22Rv1 (cell line): ENCODE data around the gene PLA1A.

Experiments used
- H3K27ac ChIP-seq: fragments of 450-650 bp; 2 replicates; pipeline ENCODE4 v1.5.1; 2017
- ZFX ChIP-seq: fragments of 450-650 bp; IDR thresholded peaks from 2 replicates; pipeline ENCODE4 v1.6.1; 2017; ENCODE audit warnings: antibody characterized with exemption, borderline replicate concordance
- TF ChIP-seq, protein P1 (sequence below): fragments of 450-650 bp; IDR thresholded peaks from 2 replicates; pipeline ENCODE4 v1.5.1; 2017; ENCODE audit warnings: mild to moderate bottlenecking

PLA1A gene

DNA sequence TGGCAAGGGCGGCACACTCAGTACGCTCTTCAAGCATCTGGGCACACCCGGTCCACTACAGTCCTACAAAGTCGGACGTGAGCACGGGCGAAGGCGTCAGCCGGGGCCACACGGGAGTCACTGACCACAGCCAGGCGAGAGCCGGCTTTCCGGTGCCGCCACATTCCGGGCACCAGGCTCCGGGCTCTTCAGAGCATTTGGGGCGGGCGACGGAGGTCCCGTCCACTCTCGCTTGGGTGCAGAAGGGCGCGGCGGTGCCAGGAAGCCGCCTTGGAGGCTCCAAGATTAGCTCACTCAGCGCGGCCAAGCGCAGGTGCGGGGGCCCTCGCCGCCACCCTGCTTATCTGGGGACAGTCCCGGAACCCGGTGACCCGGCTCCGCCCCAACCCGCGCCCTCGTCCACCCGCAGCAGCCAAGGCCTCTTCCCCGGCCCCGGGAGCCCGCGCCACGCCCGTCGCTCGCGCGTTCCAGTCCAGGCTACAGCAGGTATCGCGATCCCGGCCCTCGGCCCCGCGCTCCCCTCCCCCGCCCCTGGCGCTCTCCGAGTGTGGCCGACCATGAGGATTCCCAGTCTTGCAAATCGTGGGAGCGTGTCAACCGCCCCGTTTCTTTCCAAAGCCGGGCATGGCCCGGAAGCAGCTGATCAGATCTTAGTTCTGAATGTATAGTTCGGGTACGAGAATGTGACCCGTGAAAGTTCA, 18.2 kb upstream of the PLA1A start, which contains the start of gene ADPRH:
TSS of gene ADPRH (plus strand) at position 127 of the 701 bp plus-strand sequence. CDS start 2,678 bp downstream, outside the sequence.
- no peak within 1 kb of the TSS for H3K27ac ChIP-seq
- TF ChIP-seq, protein P1, sequence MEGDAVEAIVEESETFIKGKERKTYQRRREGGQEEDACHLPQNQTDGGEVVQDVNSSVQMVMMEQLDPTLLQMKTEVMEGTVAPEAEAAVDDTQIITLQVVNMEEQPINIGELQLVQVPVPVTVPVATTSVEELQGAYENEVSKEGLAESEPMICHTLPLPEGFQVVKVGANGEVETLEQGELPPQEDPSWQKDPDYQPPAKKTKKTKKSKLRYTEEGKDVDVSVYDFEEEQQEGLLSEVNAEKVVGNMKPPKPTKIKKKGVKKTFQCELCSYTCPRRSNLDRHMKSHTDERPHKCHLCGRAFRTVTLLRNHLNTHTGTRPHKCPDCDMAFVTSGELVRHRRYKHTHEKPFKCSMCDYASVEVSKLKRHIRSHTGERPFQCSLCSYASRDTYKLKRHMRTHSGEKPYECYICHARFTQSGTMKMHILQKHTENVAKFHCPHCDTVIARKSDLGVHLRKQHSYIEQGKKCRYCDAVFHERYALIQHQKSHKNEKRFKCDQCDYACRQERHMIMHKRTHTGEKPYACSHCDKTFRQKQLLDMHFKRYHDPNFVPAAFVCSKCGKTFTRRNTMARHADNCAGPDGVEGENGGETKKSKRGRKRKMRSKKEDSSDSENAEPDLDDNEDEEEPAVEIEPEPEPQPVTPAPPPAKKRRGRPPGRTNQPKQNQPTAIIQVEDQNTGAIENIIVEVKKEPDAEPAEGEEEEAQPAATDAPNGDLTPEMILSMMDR: no peak
- no peak for TF ChIP-seq ZFX

DNA sequence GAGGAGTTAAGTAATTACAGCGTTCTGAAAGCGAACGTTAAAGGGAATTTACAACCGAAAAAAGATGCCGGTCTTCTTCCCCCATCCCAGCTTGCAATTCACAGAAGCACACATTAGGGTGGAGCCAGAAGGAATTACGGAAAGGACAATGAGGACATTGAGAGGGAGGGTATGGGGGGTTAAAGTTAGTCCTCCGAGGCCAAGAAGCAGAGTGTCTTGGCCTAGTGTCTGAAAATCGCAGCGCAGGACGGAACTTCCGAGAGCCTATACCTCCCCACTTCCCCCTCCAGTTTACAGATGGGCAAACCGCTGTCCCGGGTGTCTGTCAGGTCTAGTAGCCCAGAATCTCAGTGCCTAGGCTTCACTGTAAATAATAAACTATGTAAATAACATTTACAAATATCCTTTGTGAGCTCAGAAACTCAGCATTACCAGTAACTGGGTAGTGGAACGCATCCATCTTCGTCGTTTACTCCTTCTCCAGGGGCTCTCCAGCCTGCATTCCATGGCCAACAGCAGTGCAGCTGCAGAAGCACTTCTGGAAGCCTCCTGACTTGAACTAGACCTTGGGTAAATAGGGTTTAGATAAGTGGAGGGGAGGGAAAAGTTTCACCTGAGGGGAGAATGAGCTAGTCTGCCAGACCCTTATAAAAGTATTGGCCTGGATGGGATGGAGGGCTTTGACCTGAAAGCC, 17.5 kb upstream of the PLA1A start:
- no peak overlapping the region for H3K27ac ChIP-seq

DNA sequence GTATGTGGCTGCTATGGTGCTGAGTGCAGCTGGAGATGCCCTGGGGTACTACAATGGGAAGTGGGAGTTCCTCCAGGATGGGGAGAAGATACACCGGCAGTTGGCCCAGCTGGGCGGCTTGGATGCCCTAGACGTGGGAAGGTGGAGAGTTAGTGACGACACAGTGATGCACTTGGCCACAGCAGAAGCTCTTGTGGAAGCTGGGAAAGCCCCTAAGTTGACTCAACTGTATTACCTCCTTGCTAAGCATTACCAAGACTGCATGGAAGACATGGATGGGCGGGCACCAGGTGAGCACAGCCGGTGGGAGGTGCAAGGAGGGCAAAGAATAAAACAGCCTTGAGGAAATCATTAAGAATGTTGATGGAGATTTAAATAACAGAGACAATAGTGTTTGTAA, 15.5 kb upstream of the PLA1A start:
- TF ChIP-seq ZFX: no peak
- TF ChIP-seq, protein P1: no peak

More for the DNA sequence above, 17.5 kb upstream of the PLA1A start:
- TF ChIP-seq, protein P1: no peak
- TF ChIP-seq ZFX: no peak

DNA sequence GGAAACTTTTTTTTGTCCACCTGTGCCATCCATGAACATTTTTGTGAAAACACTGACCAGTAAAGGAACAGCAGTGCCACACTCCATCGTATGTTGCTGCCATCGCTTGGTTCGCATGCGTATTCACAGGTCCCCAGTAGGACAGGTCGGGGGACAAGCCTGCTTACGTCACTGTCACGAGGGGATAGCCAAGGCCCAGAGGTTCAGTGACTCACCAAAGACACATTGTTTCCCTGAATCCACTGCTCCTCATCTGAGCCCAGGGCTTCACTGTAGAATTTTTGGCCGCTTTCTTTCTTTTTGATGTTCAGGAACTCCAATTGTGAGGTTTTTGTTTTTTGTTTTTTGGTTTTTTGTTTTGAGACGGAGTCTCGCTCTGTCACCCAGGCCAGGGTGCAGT, 12.5 kb upstream of the PLA1A start:
- H3K27ac ChIP-seq: no peak overlapping the region
- TF ChIP-seq, protein P1: no peak
- no peak for TF ChIP-seq ZFX

More for the DNA sequence above, 15.5 kb upstream of the PLA1A start:
- H3K27ac ChIP-seq: no peak overlapping the region

DNA sequence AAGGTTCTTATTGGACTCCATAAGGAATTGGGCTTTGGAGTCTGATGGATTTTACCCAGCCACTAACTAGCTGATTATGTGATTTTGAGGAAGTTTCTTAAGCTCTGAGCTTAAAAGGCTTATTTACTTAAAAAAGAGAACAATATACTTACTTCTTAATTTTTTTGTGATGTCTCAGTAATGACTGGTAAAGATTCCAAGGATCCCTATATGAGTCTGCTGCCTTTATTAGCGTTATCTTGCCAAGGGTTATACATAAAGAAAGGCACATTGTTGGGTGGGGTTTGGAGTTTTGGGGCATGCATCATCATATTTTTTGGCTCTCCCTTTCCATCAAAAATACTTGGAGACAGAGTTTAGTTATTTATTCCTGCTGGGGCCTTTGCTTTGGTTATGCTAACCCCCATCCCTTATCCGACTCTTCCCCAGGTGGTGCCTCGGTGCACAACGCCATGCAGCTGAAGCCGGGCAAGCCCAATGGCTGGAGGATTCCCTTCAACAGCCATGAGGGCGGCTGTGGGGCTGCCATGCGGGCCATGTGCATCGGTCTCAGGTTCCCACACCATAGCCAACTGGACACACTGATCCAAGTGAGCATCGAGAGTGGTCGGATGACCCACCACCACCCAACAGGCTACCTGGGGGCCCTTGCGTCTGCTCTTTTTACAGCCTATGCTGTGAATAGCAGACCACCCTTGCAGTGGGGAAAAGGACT, 11.7 kb upstream of the PLA1A start:
- TF ChIP-seq ZFX: no peak
- TF ChIP-seq, protein P1: no peak
- H3K27ac ChIP-seq: no peak overlapping the region

DNA sequence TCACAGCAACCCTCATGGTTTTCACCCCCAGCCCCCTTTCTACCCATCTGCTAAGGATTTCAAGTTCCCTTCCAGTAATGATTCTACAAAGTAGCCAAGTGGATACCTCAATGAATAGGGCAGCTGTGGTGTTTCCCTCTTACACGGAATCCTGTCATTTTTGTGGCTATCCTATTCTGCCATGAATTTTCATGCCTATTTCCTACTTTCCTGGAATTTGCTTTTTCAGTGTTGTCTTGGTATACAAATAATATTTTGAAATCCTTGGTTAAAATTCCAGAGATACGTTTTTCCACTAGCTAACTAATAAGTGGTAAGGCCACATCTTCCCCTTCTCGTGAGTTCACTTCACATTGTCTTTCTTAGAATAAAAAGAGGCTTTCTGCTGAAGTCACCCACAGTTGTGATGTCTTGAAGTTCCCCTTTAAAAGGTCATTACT, 10.9 kb upstream of the PLA1A start:
- H3K27ac ChIP-seq: no peak overlapping the region
- no peak for TF ChIP-seq ZFX
- TF ChIP-seq, protein P1: no peak
